Measurements from ENCODE around the gene SNX12. TPM values are rescaled to one million over a fixed set of nuclear protein-coding genes. Genes with fewer than 3 reads are reported as not detected.

The SNX12 gene
- polyA plus RNA-seq, 5 donors = 51.5 to 61.7 (median 53.8) TPM

Other genes with a start within 250 kb of the SNX12 start
- gene TEX11, start 159.6 kb downstream of the SNX12 start, polyA plus RNA-seq (ENCODE audit: insufficient read depth in 1 of 5, insufficient read length in 5 of 5, low replicate concordance in 1 of 5) = under 1 TPM in 2 of 5 donors, not detected in 3; 0.04 to 0.05 TPM
- 1 to 10 TPM; 2.1 to 4.5 (median 3.7) TPM for gene SLC7A3, start 137.2 kb downstream of the SNX12 start, polyA plus RNA-seq (ENCODE audit: insufficient read depth in 1 of 5, insufficient read length in 5 of 5, low replicate concordance in 1 of 5)
- 10 to 100 TPM; 16.0 to 22.1 (median 19.6) TPM for gene FOXO4, start 27.5 kb upstream of the SNX12 start, polyA plus RNA-seq (ENCODE audit: insufficient read depth in 1 of 5, insufficient read length in 5 of 5, low replicate concordance in 1 of 5)
- under 1 TPM in 2 of 5 donors, not detected in 3; 0.22 to 0.28 TPM for gene CXorf65, start 38.4 kb upstream of the SNX12 start, polyA plus RNA-seq (ENCODE audit: insufficient read depth in 1 of 5, insufficient read length in 5 of 5, low replicate concordance in 1 of 5)
- gene IL2RG, start 43.2 kb upstream of the SNX12 start, polyA plus RNA-seq (ENCODE audit: insufficient read depth in 1 of 5, insufficient read length in 5 of 5, low replicate concordance in 1 of 5) = 1 to 10 TPM; 1.0 to 4.3 (median 3.4) TPM
- 10 to 100 TPM; 49.7 to 65.0 (median 57.6) TPM for gene MED12, start 50.3 kb upstream of the SNX12 start, polyA plus RNA-seq (ENCODE audit: insufficient read depth in 1 of 5, insufficient read length in 5 of 5, low replicate concordance in 1 of 5)
- 1 to 10 TPM; 5.5 to 6.9 (median 6.4) TPM for gene NLGN3, start 76.5 kb upstream of the SNX12 start, polyA plus RNA-seq (ENCODE audit: insufficient read depth in 1 of 5, insufficient read length in 5 of 5, low replicate concordance in 1 of 5)
- gene GJB1, start 154.9 kb upstream of the SNX12 start, polyA plus RNA-seq (ENCODE audit: insufficient read depth in 1 of 5, insufficient read length in 5 of 5, low replicate concordance in 1 of 5) = 1 to 10 TPM; 3.2 to 6.7 (median 5.2) TPM
- 10 to 100 TPM; 50.0 to 62.4 (median 54.3) TPM for gene ZMYM3, start 185.8 kb upstream of the SNX12 start, polyA plus RNA-seq (ENCODE audit: insufficient read depth in 1 of 5, insufficient read length in 5 of 5, low replicate concordance in 1 of 5)
- 100 to 1,000 TPM; 611 to 701 (median 664) TPM for gene NONO, start 215.3 kb upstream of the SNX12 start, polyA plus RNA-seq (ENCODE audit: insufficient read depth in 1 of 5, insufficient read length in 5 of 5, low replicate concordance in 1 of 5)
- gene ITGB1BP2, start 233.4 kb upstream of the SNX12 start, polyA plus RNA-seq (ENCODE audit: insufficient read depth in 1 of 5, insufficient read length in 5 of 5, low replicate concordance in 1 of 5) = 1 to 10 TPM; 2.6 to 7.3 (median 2.7) TPM